ENCODE results near the gene MTG1. TPM values are rescaled to one million over a fixed set of nuclear protein-coding genes. Genes with fewer than 3 reads are reported as not detected.

MTG1 gene
- polyA plus RNA-seq, 1 experiment, result 38.1 TPM

GRCh38 chr10:133419211-133419950 lies 25.4 kb downstream of the MTG1 start:
- POLR2A ChIA-PET, result no interaction called here
- H3K4me3 ChIP-seq (ENCODE audit: low read depth, low read length), result no peak overlapping the region
- no peaks in the 10 kb centered on the region; the same call in 1 of the 2 replicates for H3K27me3 ChIP-seq (ENCODE audit: control insufficient read depth, insufficient read depth, low read length)
- CTCF ChIA-PET, result interaction anchor here (2.0 kb wide), 1 partner anchor 19 kb away, joined by 6 read pairs; no protein-coding TSS in a partner anchor
- H3K36me3 ChIP-seq (ENCODE audit: control insufficient read depth, insufficient read depth, low read length), result peaks cover 12% of the 10 kb centered on the region
- no peak for DNase-seq (ENCODE audit: low read depth)
- TF ChIP-seq CTCF (IDR thresholded peaks at IDR 0.05; ENCODE audit: insufficient read depth, low read depth, low read length), result no peak

- CTCF ChIA-PET, result interaction anchor here (1.2 to 2.0 kb wide), 2 partner anchors 17 to 19 kb away, joined by 4 to 6 read pairs; no protein-coding TSS in a partner anchor
- Histone ChIP-seq H3K36me3 (ENCODE audit: control insufficient read depth, insufficient read depth, low read length) (peaks cover 12% of the 10 kb centered on the region), H3K27me3 (ENCODE audit: control insufficient read depth, insufficient read depth, low read length) (no peaks in the 10 kb centered on the region; the same call in 1 of the 2 replicates), H3K4me3 (ENCODE audit: low read depth, low read length) (no peak overlapping the region)
- DNase-seq (ENCODE audit: low read depth), result no peak
- TF ChIP-seq CTCF (IDR thresholded peaks at IDR 0.05; ENCODE audit: insufficient read depth, low read depth, low read length), result no peak
- POLR2A ChIA-PET, result no interaction called here
Measured at GRCh38 chr10:133420028-133420427, 26.1 kb downstream of the MTG1 start.

GRCh38 chr10:133420579-133420978 lies 26.6 kb downstream of the MTG1 start:
- DNase-seq (ENCODE audit: low read depth), result no peak
- ChIA-PET CTCF (interaction anchor here (1.2 to 2.0 kb wide), 2 partner anchors 17 to 18 kb away, joined by 4 to 6 read pairs; no protein-coding TSS in a partner anchor), POLR2A (no interaction called here)
- TF ChIP-seq CTCF (IDR thresholded peaks at IDR 0.05; ENCODE audit: insufficient read depth, low read depth, low read length), result no peak
- H3K36me3 ChIP-seq (ENCODE audit: control insufficient read depth, insufficient read depth, low read length), result peaks cover 9% of the 10 kb centered on the region
- no peak overlapping the region for H3K4me3 ChIP-seq (ENCODE audit: low read depth, low read length)
- H3K27me3 ChIP-seq (ENCODE audit: control insufficient read depth, insufficient read depth, low read length), result no peaks in the 10 kb centered on the region; the same call in 1 of the 2 replicates

- TF ChIP-seq CTCF (IDR thresholded peaks at IDR 0.05; ENCODE audit: insufficient read depth, low read depth, low read length), result no peak
- H3K27me3 ChIP-seq (ENCODE audit: control insufficient read depth, insufficient read depth, low read length), result no peaks in the 10 kb centered on the region; the same call in 1 of the 2 replicates
- POLR2A ChIA-PET, result no interaction called here
- no peak for DNase-seq (ENCODE audit: low read depth)
- CTCF ChIA-PET, result interaction anchor here (1.2 to 2.0 kb wide), 3 partner anchors 16 to 17 kb away, joined by 4 to 6 read pairs (median 6); no protein-coding TSS in a partner anchor
- no peak overlapping the region for H3K4me3 ChIP-seq (ENCODE audit: low read depth, low read length)
- H3K36me3 ChIP-seq (ENCODE audit: control insufficient read depth, insufficient read depth, low read length), result peaks cover 9% of the 10 kb centered on the region
Measured at GRCh38 chr10:133421336-133422222, 27.6 kb downstream of the MTG1 start.

Measured in BJ (cell line).